Hypothalamus (tissue), 51 donors: Measurements from ENCODE around the gene NID1.
A peak's percentile ranks its signal among the peaks of the same experiment; 100 is the strongest.
"Not testable (repeated sequence)": the region's sequence is repeated elsewhere in the genome, so short reads cannot be mapped to it uniquely, and the experiment has no call there.

Experiments
- DNase-seq, 51 donors: peaks; one replicate each; lab custom pipeline; 2025; lab: John Stamatoyannopoulos, UW

Gene NID1

GRCh38 chr1:236096660-236097482 is 32.0 kb upstream of the NID1 start:
- peak in 37 of 51 donors; percentile 3 to 96 (median 41) for DNase-seq

- DNase-seq: no peak
Observed at GRCh38 chr1:236095705-236096520, 31.0 kb upstream of the NID1 start.

- DNase-seq: no peak
Observed at GRCh38 chr1:236092899-236093298, 28.0 kb upstream of the NID1 start.

DNA sequence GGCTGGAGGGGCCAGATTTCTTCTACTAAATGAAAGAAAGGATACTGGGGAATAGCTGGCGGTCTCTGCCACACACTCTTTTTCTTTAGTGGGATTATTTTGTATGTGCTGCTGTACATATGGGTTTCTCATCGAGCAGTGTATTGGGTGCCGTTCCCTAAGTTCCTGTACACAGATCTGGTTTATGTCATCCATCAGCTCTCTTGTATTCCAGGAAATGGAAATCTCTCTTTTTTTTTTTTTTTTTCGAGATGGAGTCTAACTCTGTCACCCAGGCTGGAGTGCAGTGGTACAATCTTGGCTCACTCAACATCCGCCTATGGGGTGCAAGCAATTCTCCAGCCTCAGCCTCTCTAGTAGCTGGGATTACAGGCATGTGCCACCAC is 27.0 kb upstream of the NID1 start:
- DNase-seq: no peak

DNA sequence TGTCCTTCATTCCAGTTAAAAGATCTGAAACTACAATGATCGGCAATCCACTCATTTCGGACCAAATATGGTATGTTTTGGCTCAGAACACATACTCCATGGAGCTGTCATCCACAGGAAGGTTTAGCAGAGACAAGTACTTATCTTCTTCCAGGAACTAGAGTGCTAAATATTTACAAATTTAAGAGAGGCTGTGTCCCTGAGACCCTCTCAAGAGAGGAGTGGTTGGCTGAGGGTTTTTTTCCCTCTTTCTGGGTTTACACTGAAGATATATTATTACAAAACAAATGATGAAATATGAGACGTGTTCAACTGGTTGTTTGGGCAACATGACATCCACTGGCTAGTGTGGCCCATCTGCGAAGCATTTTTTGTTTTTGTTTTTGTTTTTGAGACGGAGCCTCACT is 25.9 kb upstream of the NID1 start:
- no peak for DNase-seq

- no peak for DNase-seq
Observed at GRCh38 chr1:236089046-236089773, 24.3 kb upstream of the NID1 start.

DNA sequence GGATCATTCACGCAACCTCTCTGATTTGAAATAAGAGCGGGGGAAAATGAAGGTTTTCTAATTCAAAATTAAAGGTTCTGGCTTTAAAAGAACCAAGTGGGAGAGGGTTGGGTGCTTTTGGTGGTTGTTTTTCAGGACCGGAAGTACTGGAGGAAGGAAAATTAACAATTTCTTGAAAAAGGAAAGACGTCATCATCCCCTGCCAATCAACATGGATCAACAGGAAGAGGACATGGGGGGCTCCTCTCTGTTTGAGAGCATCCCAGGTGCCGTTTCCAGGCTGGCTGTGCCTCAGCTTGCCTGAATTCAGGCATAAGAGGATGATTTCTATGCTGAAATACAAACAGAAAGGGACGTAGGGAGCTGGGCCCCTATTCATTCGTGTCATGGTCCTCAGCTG is 21.6 kb upstream of the NID1 start:
- no peak for DNase-seq

GRCh38 chr1:236085545-236086159 is 20.8 kb upstream of the NID1 start:
- DNase-seq: no peak

- DNase-seq: no peak
Observed at GRCh38 chr1:236084386-236084730, 19.5 kb upstream of the NID1 start.

GRCh38 chr1:236083650-236084385 is 18.9 kb upstream of the NID1 start:
- DNase-seq: peak in 1 of 51 donors; percentile 5

DNA sequence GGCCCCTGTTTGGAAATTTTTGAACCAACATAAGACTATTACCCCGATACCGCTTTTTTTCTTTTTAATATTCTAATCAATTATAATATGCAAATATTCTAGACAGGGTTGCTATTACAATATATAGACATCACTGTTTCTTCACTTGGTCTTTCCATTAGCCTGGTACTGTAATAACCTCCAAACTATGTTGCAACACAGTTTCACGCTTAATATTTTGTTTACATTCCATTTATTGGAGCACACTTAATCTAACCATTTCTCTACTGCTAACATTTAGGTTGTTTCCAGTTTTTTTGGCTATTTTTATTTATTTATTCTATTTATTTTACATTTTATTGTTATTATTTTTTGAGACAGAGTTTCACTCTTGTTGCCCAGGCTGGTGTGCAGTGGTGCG is 17.6 kb upstream of the NID1 start:
- no peak for DNase-seq

- no peak for DNase-seq
Observed at GRCh38 chr1:236081546-236082227, 16.8 kb upstream of the NID1 start.

- no peak for DNase-seq
Observed at GRCh38 chr1:236079703-236080102, 14.8 kb upstream of the NID1 start.

DNA sequence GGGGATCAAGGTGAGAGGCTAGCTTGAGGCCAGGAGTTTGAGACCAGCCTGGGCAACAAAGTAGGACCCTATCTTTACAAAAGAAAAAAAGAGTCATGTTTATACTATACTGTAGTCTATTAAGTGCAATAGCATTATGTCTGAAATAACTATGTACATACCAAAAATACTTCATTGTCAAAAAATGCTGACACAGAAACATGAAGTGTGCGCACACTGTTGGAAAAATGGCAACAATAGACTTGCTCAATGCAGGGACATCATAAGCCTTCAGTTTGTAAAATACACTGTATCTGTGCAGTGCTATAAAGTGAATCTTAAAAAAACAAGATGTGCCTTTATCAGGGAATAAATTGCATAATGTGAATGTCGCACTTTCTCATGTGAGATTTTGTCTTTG is 14.1 kb upstream of the NID1 start:
- DNase-seq: no peak

DNA sequence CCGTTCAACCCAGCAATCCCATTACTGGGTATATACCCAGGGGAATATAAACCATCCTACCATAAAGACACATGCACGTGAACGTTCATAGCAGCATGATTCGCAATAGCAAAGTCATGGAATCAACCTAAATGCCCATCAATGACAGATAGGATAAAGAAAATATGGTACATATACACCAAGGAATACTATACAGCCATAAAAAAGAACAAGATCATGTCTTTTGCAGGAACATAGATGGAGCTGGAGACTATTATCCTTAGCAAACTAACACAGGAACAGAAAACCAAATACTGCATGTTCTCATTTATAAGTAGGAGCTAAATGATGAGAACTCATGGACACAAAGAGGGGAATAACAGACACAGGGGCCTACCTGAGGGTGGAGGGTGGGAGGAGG is 13.2 kb upstream of the NID1 start:
- DNase-seq: not testable (repeated sequence)

DNA sequence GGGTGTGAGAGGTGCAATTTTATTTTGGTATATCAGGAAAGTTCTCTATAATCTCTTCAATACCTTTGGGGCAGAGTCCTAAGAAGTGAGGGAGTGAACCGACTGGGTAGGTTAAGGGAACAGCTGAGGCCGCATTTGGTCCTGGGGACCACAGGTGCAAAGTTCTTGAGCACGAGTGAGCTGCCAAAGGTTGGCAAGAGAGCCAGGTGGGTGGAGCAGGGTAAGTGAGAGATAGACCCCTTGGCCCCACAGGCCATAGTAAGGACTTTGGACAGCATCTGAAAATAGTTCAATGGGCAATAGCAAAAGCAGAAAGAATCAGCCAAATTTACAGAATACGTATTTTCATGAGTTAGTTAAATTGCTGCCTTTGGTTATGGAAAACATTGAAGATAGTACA is 11.0 kb upstream of the NID1 start:
- no peak for DNase-seq

- no peak for DNase-seq
Observed at GRCh38 chr1:236073307-236073897, 8.5 kb upstream of the NID1 start.

DNA sequence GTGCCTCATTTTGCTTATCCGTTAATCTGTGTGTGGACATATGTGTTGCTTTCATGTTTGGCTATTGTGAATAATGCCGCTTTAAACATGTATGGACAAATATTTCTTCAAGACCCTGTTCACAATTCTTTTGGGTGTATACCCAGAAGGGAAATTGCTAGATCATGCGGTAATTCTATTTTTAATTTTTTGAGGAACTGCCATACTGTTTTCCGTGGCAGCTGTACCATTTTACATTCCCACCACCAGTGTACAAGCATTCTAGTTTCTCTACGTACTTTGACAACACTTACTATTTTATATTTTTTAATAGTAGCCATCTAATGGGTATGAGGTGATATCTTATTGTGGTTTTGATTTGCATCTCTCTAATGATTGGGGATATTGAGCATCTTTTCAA is 7.1 kb upstream of the NID1 start:
- no peak for DNase-seq

GRCh38 chr1:236070753-236071152 is 5.9 kb upstream of the NID1 start:
- no peak for DNase-seq
